Left lung (tissue), 10 donors: ENCODE measurements around the gene CAB39L. TPM values are rescaled to one million over a fixed set of nuclear protein-coding genes. Genes with fewer than 3 reads are reported as not detected.

ENCODE experiments used
- ATAC-seq: fragments of 200-7000 bp; cut with Tn5 transposase; one replicate; pipeline ENCODE4 v1.9.1; 2020; ENCODE audit warnings: moderate library complexity
- DNase-seq, 4 donors: peaks; one replicate each; pipeline ENCODE4 v3.0.0-alpha.2; 2013 to 2020
- H3K27ac ChIP-seq, 2 donors: fragments of 200-600 bp; sonication (generic) in 1 of 2; one replicate each; pipeline versions ENCODE4 v1.5.0 to v1.8.0; 2020 to 2021
- H3K27me3 ChIP-seq, 2 donors: fragments of 200-600 bp; sonication (generic) in 1 of 2; one replicate each; pipeline versions ENCODE4 v1.5.0 to v1.8.0; 2020 to 2021
- H3K36me3 ChIP-seq, 2 donors: fragments of 200-600 bp; sonication (generic) in 1 of 2; one replicate each; pipeline versions ENCODE4 v1.5.0 to v1.8.0; 2020 to 2021
- H3K4me1 ChIP-seq, 2 donors: fragments of 200-600 bp; one replicate each; pipeline ENCODE4 v1.8.0; 2021
- H3K4me3 ChIP-seq, 2 donors: fragments of 200-600 bp; sonication (generic) in 1 of 2; one replicate each; pipeline versions ENCODE4 v1.5.0 to v1.8.0; 2020 to 2021; ENCODE audit warnings: mild to moderate bottlenecking in 1 of 2
- H3K9me3 ChIP-seq, 2 donors: fragments of 200-600 bp; sonication (generic) in 1 of 2; one replicate each; pipeline versions ENCODE4 v1.5.0 to v1.8.0; 2020 to 2021
- CTCF ChIP-seq, 2 donors: fragments of 200-600 bp; sonication (generic) in 1 of 2; IDR thresholded peaks; one replicate each; pipeline versions ENCODE4 v1.5.0 to v1.8.0; 2021; ENCODE audit warnings: antibody characterized with exemption in 2 of 2
- intact Hi-C, 2 donors: fragments of 100-400 bp; cut with DNase I; formaldehyde crosslinking; loops; one replicate each; pipeline versions ENCODE4 v1.11.2 to v1.14.2; 2022
- polyA plus RNA-seq, 6 donors: library from polyadenylated mRNA; unstranded; fragments of 120-200 nt; gene quantifications; one replicate each; pipeline ENCODE4 v1.2.1, GENCODE V29; 2013; ENCODE audit not compliant: insufficient read length in 6 of 6
- total RNA-seq, 2 donors: library from RNA; stranded (reverse); fragmentation: NEBNext Ultra II Directional; extraction: Animal tissue kit (Norgen Biotek cat#: 25700); gene quantifications; one replicate each; pipeline ENCODE4 v1.2.1, GENCODE V29; 2021
- donor health status: DM: no; HTN: yes; CAD: no.
- donor health status: DM: no; HTN: no; CAD: no.

The CAB39L gene
- total and polyA plus RNA-seq, 8 donors: 8.6 to 12.8 (median 10.1) TPM

DNA sequence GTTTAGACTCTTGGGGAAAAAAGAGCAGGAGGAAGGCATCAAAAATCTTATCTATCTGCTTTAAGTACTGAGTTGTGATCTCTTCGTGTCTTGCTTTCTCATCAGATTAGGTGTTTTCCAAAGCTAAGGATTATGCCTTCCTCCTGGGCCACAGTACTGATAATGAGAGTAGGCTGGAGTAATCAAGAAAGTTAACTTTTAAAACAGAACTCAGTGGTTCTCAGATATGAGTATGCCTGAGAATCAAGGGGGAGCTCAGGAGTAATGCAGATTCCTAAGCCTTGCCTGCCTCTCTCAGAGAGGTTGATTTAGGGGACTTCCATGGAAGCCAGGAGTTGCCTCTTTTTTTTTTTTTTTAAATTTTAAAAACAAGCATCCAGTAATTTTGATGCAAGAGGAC lies 172.6 kb downstream of the CAB39L start:
- Histone ChIP-seq H3K27ac (no peak overlapping the region), H3K4me3 (no peak overlapping the region)

GRCh38 chr13:49265822-49266221 lies 178.0 kb downstream of the CAB39L start:
- H3K9me3 ChIP-seq: no peaks in the 10 kb centered on the region
- no peak for TF ChIP-seq CTCF (IDR thresholded peaks at IDR 0.05)
- H3K4me3 ChIP-seq: no peak overlapping the region
- no peaks in the 10 kb centered on the region for H3K27me3 ChIP-seq
- H3K36me3 ChIP-seq: peaks cover 0 to 45% of the 10 kb centered on the region in 2 donors
- intact Hi-C loops: no loop called here
- no peaks in the 10 kb centered on the region for H3K4me1 ChIP-seq
- no peak for DNase-seq
- ATAC-seq: no peak
- no peak overlapping the region for H3K27ac ChIP-seq

More for the DNA sequence above, 172.6 kb downstream of the CAB39L start:
- ATAC-seq (no peak), DNase-seq (no peak)
- no peaks in the 10 kb centered on the region for H3K9me3 ChIP-seq
- H3K36me3 ChIP-seq: peaks cover 0 to 20% of the 10 kb centered on the region in 2 donors
- no peak for TF ChIP-seq CTCF (IDR thresholded peaks at IDR 0.05)
- no peaks in the 10 kb centered on the region for H3K4me1 ChIP-seq
- H3K27me3 ChIP-seq: no peaks in the 10 kb centered on the region
- intact Hi-C loops: no loop called here

GRCh38 chr13:49262634-49263033 lies 181.2 kb downstream of the CAB39L start:
- ATAC-seq (no peak), DNase-seq (no peak)
- intact Hi-C loops: no loop called here
- no peak overlapping the region for H3K4me3 ChIP-seq
- peaks cover 0 to 51% of the 10 kb centered on the region in 2 donors for H3K36me3 ChIP-seq
- TF ChIP-seq CTCF (IDR thresholded peaks at IDR 0.05): no peak
- H3K4me1 ChIP-seq: peaks cover 0 to 8% of the 10 kb centered on the region in 2 donors
- no peaks in the 10 kb centered on the region for H3K27me3 ChIP-seq
- no peaks in the 10 kb centered on the region for H3K9me3 ChIP-seq
- H3K27ac ChIP-seq: no peak overlapping the region

- intact Hi-C loops: no loop called here
- DNase-seq (no peak), ATAC-seq (no peak)
- no peaks in the 10 kb centered on the region for H3K27me3 ChIP-seq
- TF ChIP-seq CTCF (IDR thresholded peaks at IDR 0.05): no peak
- peaks cover 0 to 11% of the 10 kb centered on the region in 2 donors for H3K4me1 ChIP-seq
- H3K27ac ChIP-seq: no peak overlapping the region
- H3K9me3 ChIP-seq: no peaks in the 10 kb centered on the region
- peaks cover 0 to 66% of the 10 kb centered on the region in 2 donors for H3K36me3 ChIP-seq
- H3K4me3 ChIP-seq: no peak overlapping the region
Observed at GRCh38 chr13:49259586-49259985, 184.3 kb downstream of the CAB39L start.

Other genes starting within 250 kb of the CAB39L start
- not detected for gene MLNR, start 223.7 kb downstream of the CAB39L start, total RNA-seq
- gene MLNR, start 223.7 kb downstream of the CAB39L start, polyA plus RNA-seq: under 1 TPM in 5 of 6 donors, not detected in 1; 0.13 to 0.31 (median 0.17) TPM
- gene CDADC1, start 196.1 kb downstream of the CAB39L start, total RNA-seq: 10 to 100 TPM; 11.6 to 12.9 TPM
- gene CDADC1, start 196.1 kb downstream of the CAB39L start, polyA plus RNA-seq: 10 to 100 TPM; 13.6 to 17.8 (median 15.1) TPM
- gene SETDB2, start 210 bp upstream of the CAB39L start, total RNA-seq: 10 to 100 TPM; 11.4 to 14.0 TPM
- 10 to 100 TPM; 17.6 to 19.6 (median 18.9) TPM for gene SETDB2, start 210 bp upstream of the CAB39L start, polyA plus RNA-seq
- 10 to 100 TPM; 42.9 to 55.5 TPM for gene PHF11, start 51.9 kb upstream of the CAB39L start, total RNA-seq
- gene PHF11, start 51.9 kb upstream of the CAB39L start, polyA plus RNA-seq: 10 to 100 TPM; 58.4 to 80.2 (median 71.5) TPM
- gene RCBTB1, start 141.5 kb upstream of the CAB39L start, total RNA-seq: 10 to 100 TPM; 24.1 to 25.4 TPM
- 10 to 100 TPM; 33.3 to 39.8 (median 36.0) TPM for gene RCBTB1, start 141.5 kb upstream of the CAB39L start, polyA plus RNA-seq
- gene ARL11, start 184.4 kb upstream of the CAB39L start, total RNA-seq: 1 to 10 TPM; 2.2 to 7.6 TPM
- gene ARL11, start 184.4 kb upstream of the CAB39L start, polyA plus RNA-seq: under 1 TPM; 0.44 to 0.69 (median 0.56) TPM
- gene EBPL, start 247.4 kb upstream of the CAB39L start, total RNA-seq: 10 to 100 TPM; 54.6 to 68.7 TPM
- gene EBPL, start 247.4 kb upstream of the CAB39L start, polyA plus RNA-seq: 10 to 100 TPM; 54.7 to 79.9 (median 72.7) TPM